Esophagus squamous epithelium (tissue), 4 donors: Measurements from ENCODE around the gene CARD11.

Experiments used
- CTCF ChIP-seq, 6 experiments: fragments of 450-650 bp in 4 of 6; fragments of 200-600 bp in 2 of 6; sonication (generic) in 2 of 6; IDR thresholded peaks; one replicate each; pipeline ENCODE4 v1.5.1; 2016 to 2019; ENCODE audit warnings: antibody characterized with exemption in 6 of 6, mild to moderate bottlenecking in 4 of 6, moderate library complexity in 4 of 6
- POLR2A ChIP-seq, 4 donors: fragments of 450-650 bp; IDR thresholded peaks; one replicate each; pipeline ENCODE4 v1.6.1; 2017; ENCODE audit warnings: antibody characterized with exemption in 4 of 4, mild to moderate bottlenecking in 4 of 4, moderate library complexity in 3 of 4

GRCh38 chr7:2904202-2904601, 139.5 kb downstream of the CARD11 start:
- no peak for TF ChIP-seq CTCF (IDR thresholded peaks at IDR 0.05)
- TF ChIP-seq POLR2A (IDR thresholded peaks at IDR 0.05): no peak
